ENCODE data around the gene LPCAT1.
"Not testable (repeated sequence)": the region's sequence is repeated elsewhere in the genome, so short reads cannot be mapped to it uniquely, and the experiment has no call there.

LPCAT1 gene

DNA sequence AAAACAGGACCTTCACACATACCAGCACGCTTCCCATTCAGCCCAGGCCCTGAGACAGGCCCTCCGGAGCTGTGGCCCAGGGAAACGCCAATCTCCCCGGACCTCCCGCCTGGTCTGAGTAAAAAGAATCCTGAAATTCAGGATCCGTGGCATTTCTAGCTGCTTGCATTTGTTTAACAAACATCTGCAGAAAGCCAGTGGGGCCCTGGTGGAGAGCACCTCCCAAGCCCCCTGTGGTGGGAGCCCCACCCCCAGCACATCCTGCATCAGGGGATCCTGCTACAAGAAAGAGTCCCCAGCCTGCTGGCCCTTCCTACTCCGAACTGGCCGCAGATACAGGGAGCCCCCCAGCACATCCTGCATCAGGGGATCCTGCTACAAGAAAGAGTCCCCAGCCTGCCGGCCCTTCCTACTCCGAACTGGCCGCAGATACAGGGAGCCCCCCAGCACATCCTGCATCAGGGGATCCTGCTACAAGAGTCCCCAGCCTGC lies 8.9 kb downstream of the LPCAT1 start:
- not testable (repeated sequence) for H3K9me3 ChIP-seq (replicated peaks; ENCODE audit: low read length); H3K27me3 ChIP-seq (ENCODE audit: control insufficient read depth, insufficient read depth, low read length); H3K4me2 ChIP-seq (ENCODE audit: low read length); H3K9ac ChIP-seq (ENCODE audit: low read depth, low read length); H3K4me3 ChIP-seq (ENCODE audit: low read length)
- peaks cover 41% of the 10 kb centered on the region for H3K36me3 ChIP-seq (ENCODE audit: insufficient read depth, low read length)
- H3K4me1 ChIP-seq (ENCODE audit: control insufficient read depth, insufficient read depth, low read length): peaks cover 29% of the 10 kb centered on the region

DNA sequence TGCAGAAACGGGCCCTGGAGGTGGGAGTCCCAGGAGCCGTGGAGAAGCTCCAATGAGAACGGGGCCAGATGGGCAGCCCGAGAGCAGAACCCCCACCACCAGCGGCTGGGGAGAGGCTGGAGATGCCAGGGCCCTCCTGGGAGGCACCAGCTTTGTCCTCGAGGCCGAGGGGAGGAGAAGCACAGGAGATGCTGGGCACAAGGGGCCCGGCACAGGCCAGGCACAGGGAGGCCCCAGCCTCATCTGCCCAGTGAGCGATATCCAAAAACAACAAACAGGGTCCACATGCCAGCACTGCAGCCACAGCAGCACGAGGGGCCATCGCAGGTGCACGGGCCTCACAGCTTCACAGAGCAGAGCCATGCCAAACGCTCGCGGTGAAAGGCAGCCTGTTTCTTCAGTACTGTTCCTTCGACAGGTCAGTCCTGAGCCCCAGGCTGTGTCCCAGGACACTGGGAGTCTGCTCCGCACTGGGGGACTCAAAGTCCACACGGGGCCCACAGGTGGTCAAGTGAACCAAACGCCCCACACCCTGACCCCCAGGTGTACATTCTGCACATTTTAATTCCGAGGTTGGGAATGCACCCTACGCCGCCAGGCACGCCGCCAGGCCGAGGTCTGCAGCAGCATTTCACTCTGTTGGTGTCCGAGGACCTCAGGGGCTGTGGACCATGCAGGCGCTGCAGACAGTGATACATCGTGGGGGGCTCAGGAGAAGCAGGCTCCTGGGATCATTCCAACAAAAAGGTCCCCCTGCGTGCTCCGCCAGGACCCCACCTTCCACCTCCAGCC lies 9.5 kb downstream of the LPCAT1 start:
- no peak overlapping the region for H3K9ac ChIP-seq (ENCODE audit: low read depth, low read length)
- H3K4me2 ChIP-seq (ENCODE audit: low read length): no peak overlapping the region
- no peaks in the 10 kb centered on the region for H3K9me3 ChIP-seq (replicated peaks; ENCODE audit: low read length)
- no peaks in the 10 kb centered on the region for H3K27me3 ChIP-seq (ENCODE audit: control insufficient read depth, insufficient read depth, low read length)
- H3K4me1 ChIP-seq (ENCODE audit: control insufficient read depth, insufficient read depth, low read length): peaks cover 29% of the 10 kb centered on the region
- H3K4me3 ChIP-seq (ENCODE audit: low read length): no peak overlapping the region
- peaks cover 39% of the 10 kb centered on the region for H3K36me3 ChIP-seq (ENCODE audit: insufficient read depth, low read length)

GRCh38 chr5:1513326-1514026 lies 10.3 kb downstream of the LPCAT1 start:
- Histone ChIP-seq H3K36me3 (ENCODE audit: insufficient read depth, low read length) (peaks cover 41% of the 10 kb centered on the region), H3K27me3 (ENCODE audit: control insufficient read depth, insufficient read depth, low read length) (no peaks in the 10 kb centered on the region), H3K9ac (ENCODE audit: low read depth, low read length) (no peak overlapping the region), H3K4me3 (ENCODE audit: low read length) (no peak overlapping the region), H3K4me2 (ENCODE audit: low read length) (no peak overlapping the region), H3K9me3 (replicated peaks; ENCODE audit: low read length) (no peaks in the 10 kb centered on the region), H3K4me1 (ENCODE audit: control insufficient read depth, insufficient read depth, low read length) (peaks cover 29% of the 10 kb centered on the region)

DNA sequence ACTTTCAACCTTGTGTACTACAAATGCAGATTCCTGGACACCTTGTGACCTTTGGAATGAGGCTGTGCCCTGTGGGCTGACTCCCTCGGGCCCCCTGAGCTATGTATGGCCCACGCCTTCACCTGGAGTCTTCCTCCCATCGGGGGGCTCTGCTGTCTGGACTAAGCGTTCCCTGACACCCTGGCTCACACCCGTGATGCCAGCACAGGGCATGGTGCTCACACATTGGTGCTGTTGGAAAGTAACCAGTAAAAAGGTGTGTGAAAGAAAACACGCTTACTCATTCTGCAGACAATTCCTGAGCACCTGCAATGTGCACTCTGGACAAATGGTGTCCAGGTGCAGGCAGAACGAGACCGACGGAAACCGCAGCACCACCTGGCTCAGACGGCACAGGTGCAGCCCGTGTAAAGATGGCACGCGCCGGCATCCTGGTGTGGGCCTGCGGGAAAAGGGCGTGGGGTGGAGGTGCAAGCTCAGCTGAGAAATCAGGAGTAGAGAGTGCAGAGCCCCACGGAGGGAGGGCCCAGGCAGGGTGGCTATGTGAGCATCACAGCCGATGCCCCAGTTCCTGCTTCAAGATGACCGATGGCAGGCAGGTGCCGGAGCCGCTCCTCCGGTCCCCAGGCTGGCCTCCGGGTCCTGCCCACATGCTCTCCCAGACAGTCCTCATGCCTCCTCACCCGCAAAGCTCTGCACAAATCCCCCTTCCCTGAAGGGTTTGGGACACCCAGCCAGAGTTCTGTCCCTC lies 11.0 kb downstream of the LPCAT1 start:
- Histone ChIP-seq H3K27me3 (ENCODE audit: control insufficient read depth, insufficient read depth, low read length) (no peaks in the 10 kb centered on the region), H3K4me2 (ENCODE audit: low read length) (peak overlapping the region; percentile 25), H3K4me1 (ENCODE audit: control insufficient read depth, insufficient read depth, low read length) (peaks cover 29% of the 10 kb centered on the region), H3K9ac (ENCODE audit: low read depth, low read length) (no peak overlapping the region), H3K36me3 (ENCODE audit: insufficient read depth, low read length) (peaks cover 38% of the 10 kb centered on the region), H3K4me3 (ENCODE audit: low read length) (no peak overlapping the region), H3K9me3 (replicated peaks; ENCODE audit: low read length) (no peaks in the 10 kb centered on the region)

GRCh38 chr5:1511651-1512540 lies 11.9 kb downstream of the LPCAT1 start:
- Histone ChIP-seq H3K9me3 (replicated peaks; ENCODE audit: low read length) (no peaks in the 10 kb centered on the region), H3K27me3 (ENCODE audit: control insufficient read depth, insufficient read depth, low read length) (no peaks in the 10 kb centered on the region), H3K4me1 (ENCODE audit: control insufficient read depth, insufficient read depth, low read length) (peaks cover 24% of the 10 kb centered on the region), H3K4me3 (ENCODE audit: low read length) (no peak overlapping the region), H3K4me2 (ENCODE audit: low read length) (peak overlapping the region; percentile 25), H3K9ac (ENCODE audit: low read depth, low read length) (no peak overlapping the region), H3K36me3 (ENCODE audit: insufficient read depth, low read length) (peaks cover 42% of the 10 kb centered on the region)

DNA sequence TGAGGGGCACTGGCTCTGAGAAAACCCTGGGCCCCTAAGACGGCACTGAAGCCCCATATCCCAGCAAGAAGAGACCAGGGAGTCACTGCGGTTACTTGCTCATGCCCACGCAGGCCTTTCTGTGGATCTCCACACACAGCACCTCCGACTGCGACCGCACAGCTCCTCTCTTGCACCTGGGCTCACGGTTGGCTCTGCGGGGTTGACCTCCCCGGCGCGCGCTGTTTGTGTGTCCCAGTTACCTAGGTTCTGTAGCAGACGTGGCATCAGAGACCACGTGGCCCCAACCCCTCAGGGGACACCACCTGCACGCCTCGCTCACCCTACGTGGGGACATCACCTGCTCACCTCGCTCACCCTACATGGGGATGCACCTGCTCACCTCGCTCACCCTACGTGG lies 12.7 kb downstream of the LPCAT1 start:
- H3K36me3 ChIP-seq (ENCODE audit: insufficient read depth, low read length): peaks cover 41% of the 10 kb centered on the region
- no peak overlapping the region for H3K4me2 ChIP-seq (ENCODE audit: low read length)
- H3K27me3 ChIP-seq (ENCODE audit: control insufficient read depth, insufficient read depth, low read length): no peaks in the 10 kb centered on the region
- no peak overlapping the region for H3K4me3 ChIP-seq (ENCODE audit: low read length)
- peaks cover 16% of the 10 kb centered on the region for H3K4me1 ChIP-seq (ENCODE audit: control insufficient read depth, insufficient read depth, low read length)
- no peak overlapping the region for H3K9ac ChIP-seq (ENCODE audit: low read depth, low read length)
- no peaks in the 10 kb centered on the region for H3K9me3 ChIP-seq (replicated peaks; ENCODE audit: low read length)

DNA sequence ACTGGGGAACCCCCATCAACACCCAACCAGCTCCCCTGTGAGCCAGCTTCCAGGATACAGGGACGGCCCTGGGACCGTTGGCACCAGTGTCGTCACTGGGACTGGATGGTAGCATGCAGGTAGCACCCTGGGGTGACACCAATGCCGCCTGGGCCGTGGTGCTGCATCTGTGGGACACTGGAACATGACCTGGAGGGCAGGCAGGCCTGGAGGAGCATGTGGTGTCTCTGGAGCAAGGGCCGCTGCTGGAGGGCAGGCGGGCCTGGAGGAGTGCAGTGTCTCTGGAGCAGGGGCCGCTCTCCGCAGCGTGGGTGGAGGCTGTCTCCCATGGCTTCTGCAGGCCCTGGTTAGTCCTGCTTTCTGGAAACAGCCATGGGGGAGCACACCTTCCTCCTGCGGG lies 13.1 kb downstream of the LPCAT1 start:
- no peak overlapping the region for H3K9ac ChIP-seq (ENCODE audit: low read depth, low read length)
- H3K4me3 ChIP-seq (ENCODE audit: low read length): no peak overlapping the region
- H3K36me3 ChIP-seq (ENCODE audit: insufficient read depth, low read length): peaks cover 40% of the 10 kb centered on the region
- H3K27me3 ChIP-seq (ENCODE audit: control insufficient read depth, insufficient read depth, low read length): no peaks in the 10 kb centered on the region
- no peak overlapping the region for H3K4me2 ChIP-seq (ENCODE audit: low read length)
- H3K4me1 ChIP-seq (ENCODE audit: control insufficient read depth, insufficient read depth, low read length): peaks cover 12% of the 10 kb centered on the region
- H3K9me3 ChIP-seq (replicated peaks; ENCODE audit: low read length): no peaks in the 10 kb centered on the region

DNA sequence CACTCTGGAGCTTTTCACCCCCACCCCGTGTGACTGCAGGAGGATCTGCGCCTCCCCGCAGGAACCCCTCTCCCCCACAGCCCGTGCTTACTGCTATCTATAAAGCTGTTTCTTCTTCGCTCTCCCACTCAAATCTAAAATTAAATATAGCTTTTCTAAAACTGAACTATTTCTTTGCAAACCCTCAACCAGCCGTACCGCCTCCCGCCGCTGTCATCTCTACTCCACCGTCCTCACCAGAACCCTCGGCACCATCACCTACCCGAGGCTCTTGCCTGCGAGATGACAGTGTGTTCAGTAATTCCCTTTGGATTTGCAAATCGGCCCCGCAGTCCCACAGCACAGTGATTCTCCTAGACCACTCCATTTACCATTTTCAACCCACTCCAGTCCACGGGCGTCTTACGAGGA lies 13.6 kb downstream of the LPCAT1 start:
- Histone ChIP-seq H3K4me2 (ENCODE audit: low read length) (no peak overlapping the region), H3K9me3 (replicated peaks; ENCODE audit: low read length) (no peaks in the 10 kb centered on the region), H3K27me3 (ENCODE audit: control insufficient read depth, insufficient read depth, low read length) (no peaks in the 10 kb centered on the region), H3K4me1 (ENCODE audit: control insufficient read depth, insufficient read depth, low read length) (peaks cover 12% of the 10 kb centered on the region), H3K36me3 (ENCODE audit: insufficient read depth, low read length) (peaks cover 40% of the 10 kb centered on the region), H3K4me3 (ENCODE audit: low read length) (no peak overlapping the region), H3K9ac (ENCODE audit: low read depth, low read length) (no peak overlapping the region)

DNA sequence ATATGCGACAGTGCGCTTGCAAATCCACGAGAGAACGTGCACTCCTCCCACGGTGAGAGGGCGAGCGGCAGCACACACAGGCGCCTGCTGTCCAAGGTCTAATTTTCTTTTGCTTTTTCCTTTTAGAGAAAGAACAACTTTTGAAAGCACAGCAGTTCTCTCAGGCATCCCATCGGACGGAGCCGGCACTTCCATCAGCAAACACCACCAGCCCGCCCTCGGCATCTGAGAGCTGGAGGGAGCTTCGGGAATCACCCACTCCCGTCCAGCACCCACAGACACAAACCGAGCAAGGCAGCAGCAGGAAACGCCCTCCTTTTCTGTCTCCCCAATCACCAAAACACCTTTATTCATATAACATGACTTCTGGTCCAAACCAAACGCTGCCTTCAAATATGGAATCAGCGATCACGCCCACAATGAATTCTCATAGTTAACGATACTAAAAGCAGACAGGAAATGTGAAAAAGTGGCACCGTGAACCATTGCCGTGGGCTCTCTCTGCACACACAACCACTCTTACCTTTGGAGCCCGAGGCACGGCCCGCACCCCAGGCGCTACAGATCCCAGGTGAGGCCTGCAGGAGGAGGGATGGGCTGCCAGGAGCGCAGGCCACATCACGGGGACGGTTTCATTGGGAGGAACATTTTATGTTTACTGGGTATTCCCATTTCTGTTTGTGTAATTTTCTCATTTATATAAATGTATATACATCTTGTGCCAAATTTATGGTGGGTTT lies 14.2 kb downstream of the LPCAT1 start:
- Histone ChIP-seq H3K4me2 (ENCODE audit: low read length) (no peak overlapping the region), H3K36me3 (ENCODE audit: insufficient read depth, low read length) (peaks cover 40% of the 10 kb centered on the region), H3K9ac (ENCODE audit: low read depth, low read length) (no peak overlapping the region), H3K4me3 (ENCODE audit: low read length) (no peak overlapping the region), H3K9me3 (replicated peaks; ENCODE audit: low read length) (no peaks in the 10 kb centered on the region), H3K27me3 (ENCODE audit: control insufficient read depth, insufficient read depth, low read length) (no peaks in the 10 kb centered on the region), H3K4me1 (ENCODE audit: control insufficient read depth, insufficient read depth, low read length) (peaks cover 12% of the 10 kb centered on the region)

GRCh38 chr5:1508659-1509290 lies 15.0 kb downstream of the LPCAT1 start:
- Histone ChIP-seq H3K4me3 (ENCODE audit: low read length) (no peak overlapping the region), H3K4me2 (ENCODE audit: low read length) (no peak overlapping the region), H3K9me3 (replicated peaks; ENCODE audit: low read length) (no peaks in the 10 kb centered on the region), H3K4me1 (ENCODE audit: control insufficient read depth, insufficient read depth, low read length) (peaks cover 12% of the 10 kb centered on the region), H3K27me3 (ENCODE audit: control insufficient read depth, insufficient read depth, low read length) (no peaks in the 10 kb centered on the region), H3K9ac (ENCODE audit: low read depth, low read length) (no peak overlapping the region), H3K36me3 (ENCODE audit: insufficient read depth, low read length) (peaks cover 35% of the 10 kb centered on the region)
